ENCODE results near the gene CYB561D1. TPM values are rescaled to one million over a fixed set of nuclear protein-coding genes. Genes with fewer than 3 reads are reported as not detected.

CYB561D1 gene
- total RNA-seq, 2 donors from 2014 or later: 8.1 to 12.5 TPM

DNA sequence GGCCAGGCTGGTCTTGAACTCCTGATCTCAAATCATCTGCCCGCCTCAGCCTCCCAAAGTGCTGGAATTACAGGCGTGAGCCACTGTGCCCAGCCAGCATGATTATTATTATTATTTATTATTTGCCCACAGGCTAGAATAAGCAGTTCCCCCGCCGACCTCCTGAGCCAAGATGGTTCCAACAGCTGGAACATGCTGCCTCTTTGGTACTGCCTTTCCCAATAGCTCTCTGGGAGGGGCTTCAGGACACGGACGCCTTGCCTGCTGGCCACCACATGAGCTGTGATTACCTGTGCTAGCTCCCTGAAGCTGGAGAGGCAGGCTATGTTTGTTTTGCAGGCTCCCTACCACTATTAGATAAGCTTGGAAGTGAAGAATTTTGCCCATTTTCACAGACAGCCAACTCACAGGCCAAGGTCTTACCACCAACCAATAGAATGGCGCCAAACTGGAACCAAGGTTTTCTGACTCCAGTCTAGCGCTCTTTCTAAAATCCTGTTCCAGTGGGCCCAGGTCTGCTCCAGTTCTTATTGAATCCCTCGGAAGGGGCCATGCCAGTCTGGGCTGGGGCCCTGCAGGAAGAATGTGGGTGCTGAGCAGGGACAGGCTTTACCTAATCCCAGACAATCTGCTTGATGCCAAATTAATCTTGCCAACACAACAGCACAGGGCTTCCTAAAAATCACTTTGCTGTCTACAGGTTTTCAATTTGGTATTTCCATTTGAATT is 43.7 kb downstream of the CYB561D1 start:
- DNase-seq: no peak
- no peak overlapping the region for H3K9ac ChIP-seq (ENCODE audit: low read depth in 2 of 2, low read length in 2 of 2)
- TF ChIP-seq, protein P1, sequence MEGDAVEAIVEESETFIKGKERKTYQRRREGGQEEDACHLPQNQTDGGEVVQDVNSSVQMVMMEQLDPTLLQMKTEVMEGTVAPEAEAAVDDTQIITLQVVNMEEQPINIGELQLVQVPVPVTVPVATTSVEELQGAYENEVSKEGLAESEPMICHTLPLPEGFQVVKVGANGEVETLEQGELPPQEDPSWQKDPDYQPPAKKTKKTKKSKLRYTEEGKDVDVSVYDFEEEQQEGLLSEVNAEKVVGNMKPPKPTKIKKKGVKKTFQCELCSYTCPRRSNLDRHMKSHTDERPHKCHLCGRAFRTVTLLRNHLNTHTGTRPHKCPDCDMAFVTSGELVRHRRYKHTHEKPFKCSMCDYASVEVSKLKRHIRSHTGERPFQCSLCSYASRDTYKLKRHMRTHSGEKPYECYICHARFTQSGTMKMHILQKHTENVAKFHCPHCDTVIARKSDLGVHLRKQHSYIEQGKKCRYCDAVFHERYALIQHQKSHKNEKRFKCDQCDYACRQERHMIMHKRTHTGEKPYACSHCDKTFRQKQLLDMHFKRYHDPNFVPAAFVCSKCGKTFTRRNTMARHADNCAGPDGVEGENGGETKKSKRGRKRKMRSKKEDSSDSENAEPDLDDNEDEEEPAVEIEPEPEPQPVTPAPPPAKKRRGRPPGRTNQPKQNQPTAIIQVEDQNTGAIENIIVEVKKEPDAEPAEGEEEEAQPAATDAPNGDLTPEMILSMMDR (IDR thresholded peaks at IDR 0.05): no peak
- no peaks in the 10 kb centered on the region for H3K36me3 ChIP-seq
- H3K4me3 ChIP-seq: no peak overlapping the region
- H3K27me3 ChIP-seq: no peaks in the 10 kb centered on the region
- H3K4me1 ChIP-seq: peaks cover 2% of the 10 kb centered on the region
- no peaks in the 10 kb centered on the region for H3K9me3 ChIP-seq
- no peak overlapping the region for H3K27ac ChIP-seq
- intact Hi-C loops (cut with DNase I): loop anchor here (10.0 kb wide), 1 partner anchor 113 kb away; the partner anchor contains the start of gene PSMA5

DNA sequence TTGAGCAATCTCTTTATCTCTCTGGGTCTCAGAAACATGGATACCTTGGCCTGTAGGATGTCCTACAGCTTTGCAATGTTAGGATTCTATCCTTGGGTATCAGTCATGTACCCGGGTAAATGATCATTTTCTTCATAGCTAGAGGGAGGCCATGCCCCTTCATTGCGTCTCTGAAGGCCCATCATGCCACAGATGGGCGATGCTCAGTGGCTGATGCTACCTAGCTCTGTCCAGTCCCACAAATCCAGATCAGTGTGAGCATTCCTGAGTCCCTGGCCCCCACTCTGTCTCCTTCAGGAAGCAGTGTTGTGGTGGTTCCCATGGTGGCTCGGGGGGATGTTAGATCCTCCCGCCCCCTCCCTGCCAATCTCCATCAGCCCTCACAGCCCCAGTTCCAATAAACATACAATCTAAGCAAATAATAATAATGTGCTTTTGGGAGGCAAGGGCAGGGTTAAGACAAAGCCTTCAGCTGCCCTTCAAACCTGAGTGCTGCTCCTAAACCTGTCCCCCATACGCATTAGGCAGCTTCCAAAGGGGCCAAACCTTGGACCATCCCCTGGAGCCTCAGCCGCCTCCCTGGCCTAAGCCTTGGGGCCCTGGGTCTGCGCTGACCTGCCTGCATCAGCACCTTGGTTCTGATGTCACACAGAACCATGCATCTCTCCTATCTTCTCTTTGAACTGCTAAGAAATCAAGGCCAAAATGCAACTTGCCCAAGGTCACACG is 45.1 kb downstream of the CYB561D1 start:
- Histone ChIP-seq H3K36me3 (no peaks in the 10 kb centered on the region), H3K9me3 (no peaks in the 10 kb centered on the region), H3K4me3 (no peak overlapping the region), H3K9ac (ENCODE audit: low read depth in 2 of 2, low read length in 2 of 2) (no peak overlapping the region), H3K27me3 (no peaks in the 10 kb centered on the region), H3K27ac (no peak overlapping the region), H3K4me1 (no peaks in the 10 kb centered on the region)
- no peak for DNase-seq
- intact Hi-C loops (cut with DNase I): loop anchor here (10.0 kb wide), 1 partner anchor 114 kb away; the partner anchor contains the start of gene PSMA5
- TF ChIP-seq, protein P1 (IDR thresholded peaks at IDR 0.05): no peak

DNA sequence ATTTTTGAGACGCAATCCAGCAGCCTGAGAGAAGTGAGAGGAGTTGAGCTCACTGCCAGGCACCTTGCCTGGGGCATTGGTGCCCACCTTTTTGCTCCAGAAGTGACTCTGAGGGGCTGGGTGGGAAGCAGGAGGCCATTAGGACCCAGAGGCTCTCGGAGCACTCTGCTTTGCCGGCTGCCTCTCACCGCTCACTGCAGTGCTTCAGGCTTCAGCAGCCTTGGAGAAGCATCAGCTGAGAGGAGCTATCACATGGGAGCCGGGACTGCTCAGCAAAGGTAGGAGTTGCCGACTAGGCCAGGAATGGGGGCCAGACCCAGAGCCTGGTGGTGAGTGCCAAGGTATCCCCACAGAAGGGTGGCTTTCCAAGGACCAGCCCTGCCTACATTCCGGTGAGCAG is 45.8 kb downstream of the CYB561D1 start, which contains the start of gene GPR61:
Gene GPR61, plus strand, starts transcription at position 197 of the 400 bp plus-strand sequence. CDS start 3,151 bp downstream, outside the sequence.
- TF ChIP-seq, protein P1 (IDR thresholded peaks at IDR 0.05): no peak
- Histone ChIP-seq H3K27ac (no peak within 1 kb of the TSS), H3K9ac (ENCODE audit: low read depth in 2 of 2, low read length in 2 of 2) (no peak within 1 kb of the TSS), H3K4me1 (no peaks in the 10 kb centered on the region), H3K36me3 (no peaks in the 10 kb centered on the region), H3K27me3 (no peaks in the 10 kb centered on the region), H3K4me3 (no peak within 1 kb of the TSS), H3K9me3 (no peaks in the 10 kb centered on the region)
- no peak for DNase-seq
- intact Hi-C loops (cut with DNase I): loop anchor here (5.0 to 10.0 kb wide), 4 partner anchors 98 to 445 kb away; partner anchors contain the start of genes AHCYL1 and PSMA5

DNA sequence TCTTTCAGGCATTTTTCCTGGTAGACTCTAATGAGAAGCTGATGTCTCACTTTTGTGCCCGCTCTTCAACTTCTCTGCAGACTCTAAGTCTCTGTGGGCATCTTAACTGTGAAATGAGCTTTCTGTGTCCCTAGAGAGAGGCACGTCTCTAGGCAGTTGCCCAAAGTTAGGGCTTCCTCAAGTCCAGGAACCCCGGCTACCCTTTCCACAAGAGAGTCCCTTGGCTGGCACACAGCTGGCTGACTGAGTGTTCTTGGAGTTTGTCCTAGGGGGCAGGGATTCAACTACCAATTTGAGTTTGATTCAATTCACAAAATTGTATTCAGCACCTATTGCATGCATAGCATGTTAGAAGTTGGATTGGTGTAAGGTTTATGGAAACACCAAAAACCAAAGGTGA is 47.2 kb downstream of the CYB561D1 start:
- intact Hi-C loops (cut with DNase I): loop anchor here (5.0 to 10.0 kb wide), 3 partner anchors 96 to 444 kb away; partner anchors contain the start of gene AHCYL1
- TF ChIP-seq, protein P1 (IDR thresholded peaks at IDR 0.05): no peak

DNA sequence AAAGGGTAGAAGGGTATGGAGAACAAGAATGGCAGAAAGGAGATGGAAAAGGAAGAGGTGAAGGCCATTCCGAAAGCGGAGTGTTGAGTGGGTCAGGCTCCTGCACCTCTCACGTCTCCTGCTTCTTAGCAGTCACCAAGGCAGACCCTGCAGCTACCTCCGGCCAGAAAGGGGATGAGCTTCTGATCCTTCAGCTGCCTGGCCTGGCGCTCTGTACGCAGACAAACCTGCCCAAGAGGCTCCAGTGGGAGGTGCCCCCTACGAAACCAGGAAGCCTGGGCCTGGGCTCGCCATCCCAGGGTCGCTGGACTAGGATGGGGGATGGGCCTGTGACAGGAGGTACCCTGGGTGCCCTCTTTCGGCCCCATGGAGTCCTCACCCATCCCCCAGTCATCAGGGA is 48.8 kb downstream of the CYB561D1 start:
- Histone ChIP-seq H3K9me3 (no peaks in the 10 kb centered on the region), H3K36me3 (no peaks in the 10 kb centered on the region), H3K4me1 (no peaks in the 10 kb centered on the region), H3K4me3 (no peak overlapping the region), H3K27me3 (no peaks in the 10 kb centered on the region), H3K27ac (no peak overlapping the region), H3K9ac (ENCODE audit: low read depth in 2 of 2, low read length in 2 of 2) (no peak overlapping the region)
- no peak for DNase-seq
- intact Hi-C loops (cut with DNase I): loop anchor here (5.0 to 10.0 kb wide), 3 partner anchors 95 to 442 kb away; partner anchors contain the start of gene AHCYL1
- TF ChIP-seq, protein P1 (IDR thresholded peaks at IDR 0.05): no peak

More for the DNA sequence above, 47.2 kb downstream of the CYB561D1 start:
- H3K27me3 ChIP-seq: no peaks in the 10 kb centered on the region
- H3K9ac ChIP-seq (ENCODE audit: low read depth in 2 of 2, low read length in 2 of 2): no peak overlapping the region
- no peak for DNase-seq
- no peaks in the 10 kb centered on the region for H3K4me1 ChIP-seq
- no peaks in the 10 kb centered on the region for H3K36me3 ChIP-seq
- no peak overlapping the region for H3K27ac ChIP-seq
- H3K4me3 ChIP-seq: no peak overlapping the region
- no peaks in the 10 kb centered on the region for H3K9me3 ChIP-seq
